ENCODE results near the gene CNTNAP2.
"Not testable (repeated sequence)": the region's sequence is repeated elsewhere in the genome, so short reads cannot be mapped to it uniquely, and the experiment has no call there.

CNTNAP2 gene

GRCh38 chr7:147731311-147731710 is 1614.7 kb downstream of the CNTNAP2 start:
- ChIA-PET CTCF (interaction anchor here (1.0 kb wide), 1 partner anchor 184 kb away, joined by 3 read pairs; no protein-coding TSS in a partner anchor), POLR2A (no interaction called here)
- Histone ChIP-seq H3K4me3 (ENCODE audit: control insufficient read depth in 1 of 7, extremely low read depth in 1 of 7, insufficient read depth in 4 of 7, low read depth in 2 of 7, low read length in 6 of 7) (no peak overlapping the region), H3K27ac (ENCODE audit: insufficient read depth in 1 of 2, low read depth in 1 of 2, low read length in 2 of 2, poor library complexity in 1 of 2, severe bottlenecking in 2 of 2) (no peak overlapping the region), H3K27me3 (replicated peaks in 2 of 5; ENCODE audit: control insufficient read depth in 4 of 5, insufficient read depth in 5 of 5, low read length in 4 of 5) (no peaks in the 10 kb centered on the region), H3K36me3 (ENCODE audit: control insufficient read depth in 4 of 4, insufficient read depth in 4 of 4, low read length in 3 of 4) (no peaks in the 10 kb centered on the region), H3K9me3 (ENCODE audit: control extremely low read depth in 1 of 5, control insufficient read depth in 4 of 5, insufficient read depth in 2 of 5, low read depth in 1 of 5, low read length in 4 of 5) (no peaks in the 10 kb centered on the region), H3K4me1 (ENCODE audit: control extremely low read depth in 1 of 4, control insufficient read depth in 4 of 4, insufficient read depth in 4 of 4, low read length in 3 of 4) (no peaks in the 10 kb centered on the region)
- no peak for DNase-seq
- WGBS (ENCODE audit: insufficient coverage) = no CpG with 5 or more reads among the region's 2 CpGs

GRCh38 chr7:147737559-147738214 is 1621.1 kb downstream of the CNTNAP2 start:
- H3K27me3 ChIP-seq (replicated peaks in 2 of 5; ENCODE audit: control insufficient read depth in 4 of 5, insufficient read depth in 5 of 5, low read length in 4 of 5); H3K4me1 ChIP-seq (ENCODE audit: control extremely low read depth in 1 of 4, control insufficient read depth in 4 of 4, insufficient read depth in 4 of 4, low read length in 3 of 4); H3K36me3 ChIP-seq (ENCODE audit: control insufficient read depth in 4 of 4, insufficient read depth in 4 of 4, low read length in 3 of 4); CTCF ChIA-PET; DNase-seq; H3K4me3 ChIP-seq (ENCODE audit: control insufficient read depth in 1 of 7, extremely low read depth in 1 of 7, insufficient read depth in 4 of 7, low read depth in 2 of 7, low read length in 6 of 7); POLR2A ChIA-PET; H3K9me3 ChIP-seq (ENCODE audit: control extremely low read depth in 1 of 5, control insufficient read depth in 4 of 5, insufficient read depth in 2 of 5, low read depth in 1 of 5, low read length in 4 of 5); H3K27ac ChIP-seq (ENCODE audit: insufficient read depth in 1 of 2, low read depth in 1 of 2, low read length in 2 of 2, poor library complexity in 1 of 2, severe bottlenecking in 2 of 2): not testable (repeated sequence)
- WGBS (ENCODE audit: insufficient coverage) = 95% methylated on average over 15 of the region's 18 CpGs

GRCh38 chr7:147742301-147742700 is 1625.7 kb downstream of the CNTNAP2 start:
- H3K27ac ChIP-seq (ENCODE audit: insufficient read depth in 1 of 2, low read depth in 1 of 2, low read length in 2 of 2, poor library complexity in 1 of 2, severe bottlenecking in 2 of 2) = no peak overlapping the region
- no peaks in the 10 kb centered on the region for H3K27me3 ChIP-seq (replicated peaks in 2 of 5; ENCODE audit: control insufficient read depth in 4 of 5, insufficient read depth in 5 of 5, low read length in 4 of 5)
- H3K4me3 ChIP-seq (ENCODE audit: control insufficient read depth in 1 of 7, extremely low read depth in 1 of 7, insufficient read depth in 4 of 7, low read depth in 2 of 7, low read length in 6 of 7) = no peak overlapping the region
- no peaks in the 10 kb centered on the region for H3K36me3 ChIP-seq (ENCODE audit: control insufficient read depth in 4 of 4, insufficient read depth in 4 of 4, low read length in 3 of 4)
- no CpG with 5 or more reads among the region's 3 CpGs for WGBS (ENCODE audit: insufficient coverage)
- CTCF ChIA-PET = no interaction called here
- POLR2A ChIA-PET = no interaction called here
- H3K9me3 ChIP-seq (ENCODE audit: control extremely low read depth in 1 of 5, control insufficient read depth in 4 of 5, insufficient read depth in 2 of 5, low read depth in 1 of 5, low read length in 4 of 5) = peaks cover 0 to 4% (median 0%) of the 10 kb centered on the region in 5 experiments
- no peak for DNase-seq
- H3K4me1 ChIP-seq (ENCODE audit: control extremely low read depth in 1 of 4, control insufficient read depth in 4 of 4, insufficient read depth in 4 of 4, low read length in 3 of 4) = no peaks in the 10 kb centered on the region

GRCh38 chr7:147756300-147756699 is 1639.7 kb downstream of the CNTNAP2 start:
- no CpG with 5 or more reads among the region's 1 CpG for WGBS (ENCODE audit: insufficient coverage)
- H3K27me3 ChIP-seq (replicated peaks in 2 of 5; ENCODE audit: control insufficient read depth in 4 of 5, insufficient read depth in 5 of 5, low read length in 4 of 5) = no peaks in the 10 kb centered on the region
- no peaks in the 10 kb centered on the region for H3K9me3 ChIP-seq (ENCODE audit: control extremely low read depth in 1 of 5, control insufficient read depth in 4 of 5, insufficient read depth in 2 of 5, low read depth in 1 of 5, low read length in 4 of 5)
- H3K36me3 ChIP-seq (ENCODE audit: control insufficient read depth in 4 of 4, insufficient read depth in 4 of 4, low read length in 3 of 4) = no peaks in the 10 kb centered on the region
- POLR2A ChIA-PET = interaction anchor here (0.7 kb wide), 1 partner anchor 174 kb away, joined by 4 read pairs; no protein-coding TSS in a partner anchor
- no peak overlapping the region for H3K4me3 ChIP-seq (ENCODE audit: control insufficient read depth in 1 of 7, extremely low read depth in 1 of 7, insufficient read depth in 4 of 7, low read depth in 2 of 7, low read length in 6 of 7)
- no peak overlapping the region for H3K27ac ChIP-seq (ENCODE audit: insufficient read depth in 1 of 2, low read depth in 1 of 2, low read length in 2 of 2, poor library complexity in 1 of 2, severe bottlenecking in 2 of 2)
- CTCF ChIA-PET = no interaction called here
- no peak for DNase-seq
- H3K4me1 ChIP-seq (ENCODE audit: control extremely low read depth in 1 of 4, control insufficient read depth in 4 of 4, insufficient read depth in 4 of 4, low read length in 3 of 4) = no peaks in the 10 kb centered on the region

GRCh38 chr7:147759327-147759943 is 1642.8 kb downstream of the CNTNAP2 start:
- no peaks in the 10 kb centered on the region for H3K36me3 ChIP-seq (ENCODE audit: control insufficient read depth in 4 of 4, insufficient read depth in 4 of 4, low read length in 3 of 4)
- no peak overlapping the region for H3K4me3 ChIP-seq (ENCODE audit: control insufficient read depth in 1 of 7, extremely low read depth in 1 of 7, insufficient read depth in 4 of 7, low read depth in 2 of 7, low read length in 6 of 7)
- H3K4me1 ChIP-seq (ENCODE audit: control extremely low read depth in 1 of 4, control insufficient read depth in 4 of 4, insufficient read depth in 4 of 4, low read length in 3 of 4) = no peaks in the 10 kb centered on the region
- ChIA-PET CTCF (interaction anchor here (1.1 kb wide), 1 partner anchor 45 kb away, joined by 3 read pairs; no protein-coding TSS in a partner anchor), POLR2A (no interaction called here)
- H3K27me3 ChIP-seq (replicated peaks in 2 of 5; ENCODE audit: control insufficient read depth in 4 of 5, insufficient read depth in 5 of 5, low read length in 4 of 5) = no peaks in the 10 kb centered on the region
- no peaks in the 10 kb centered on the region for H3K9me3 ChIP-seq (ENCODE audit: control extremely low read depth in 1 of 5, control insufficient read depth in 4 of 5, insufficient read depth in 2 of 5, low read depth in 1 of 5, low read length in 4 of 5)
- DNase-seq = no peak
- 60% methylated on average over 3 of the region's 6 CpGs for WGBS (ENCODE audit: insufficient coverage)
- H3K27ac ChIP-seq (ENCODE audit: insufficient read depth in 1 of 2, low read depth in 1 of 2, low read length in 2 of 2, poor library complexity in 1 of 2, severe bottlenecking in 2 of 2) = no peak overlapping the region

GRCh38 chr7:147765301-147765700 is 1648.7 kb downstream of the CNTNAP2 start:
- H3K27ac ChIP-seq (ENCODE audit: insufficient read depth in 1 of 2, low read depth in 1 of 2, low read length in 2 of 2, poor library complexity in 1 of 2, severe bottlenecking in 2 of 2) = no peak overlapping the region
- CTCF ChIA-PET = interaction anchor here (1.4 kb wide), 1 partner anchor 12 kb away, joined by 3 read pairs; no protein-coding TSS in a partner anchor
- no peaks in the 10 kb centered on the region for H3K4me1 ChIP-seq (ENCODE audit: control extremely low read depth in 1 of 4, control insufficient read depth in 4 of 4, insufficient read depth in 4 of 4, low read length in 3 of 4)
- no peaks in the 10 kb centered on the region for H3K36me3 ChIP-seq (ENCODE audit: control insufficient read depth in 4 of 4, insufficient read depth in 4 of 4, low read length in 3 of 4)
- no peak for DNase-seq
- H3K9me3 ChIP-seq (ENCODE audit: control extremely low read depth in 1 of 5, control insufficient read depth in 4 of 5, insufficient read depth in 2 of 5, low read depth in 1 of 5, low read length in 4 of 5) = no peaks in the 10 kb centered on the region
- H3K4me3 ChIP-seq (ENCODE audit: control insufficient read depth in 1 of 7, extremely low read depth in 1 of 7, insufficient read depth in 4 of 7, low read depth in 2 of 7, low read length in 6 of 7) = no peak overlapping the region
- H3K27me3 ChIP-seq (replicated peaks in 2 of 5; ENCODE audit: control insufficient read depth in 4 of 5, insufficient read depth in 5 of 5, low read length in 4 of 5) = no peaks in the 10 kb centered on the region
- POLR2A ChIA-PET = no interaction called here
- no CpG with 5 or more reads among the region's 4 CpGs for WGBS (ENCODE audit: insufficient coverage)

- DNase-seq = no peak
- Histone ChIP-seq H3K4me1 (ENCODE audit: control extremely low read depth in 1 of 4, control insufficient read depth in 4 of 4, insufficient read depth in 4 of 4, low read length in 3 of 4) (no peaks in the 10 kb centered on the region), H3K27me3 (replicated peaks in 2 of 5; ENCODE audit: control insufficient read depth in 4 of 5, insufficient read depth in 5 of 5, low read length in 4 of 5) (no peaks in the 10 kb centered on the region), H3K4me3 (ENCODE audit: control insufficient read depth in 1 of 7, extremely low read depth in 1 of 7, insufficient read depth in 4 of 7, low read depth in 2 of 7, low read length in 6 of 7) (no peak overlapping the region), H3K9me3 (ENCODE audit: control extremely low read depth in 1 of 5, control insufficient read depth in 4 of 5, insufficient read depth in 2 of 5, low read depth in 1 of 5, low read length in 4 of 5) (no peaks in the 10 kb centered on the region), H3K27ac (ENCODE audit: insufficient read depth in 1 of 2, low read depth in 1 of 2, low read length in 2 of 2, poor library complexity in 1 of 2, severe bottlenecking in 2 of 2) (no peak overlapping the region), H3K36me3 (ENCODE audit: control insufficient read depth in 4 of 4, insufficient read depth in 4 of 4, low read length in 3 of 4) (no peaks in the 10 kb centered on the region)
- ChIA-PET CTCF (no interaction called here), POLR2A (no interaction called here)
- 80% methylated on average over 1 of the region's 3 CpGs for WGBS (ENCODE audit: insufficient coverage)
Measured at GRCh38 chr7:147771344-147771743, 1654.7 kb downstream of the CNTNAP2 start.

Data from common myeloid progenitor, CD34-positive (primary cell).